NT2/D1 (cell line): ENCODE data around the gene RPL15.

ENCODE experiments used
- SUZ12 ChIP-seq: IDR thresholded peaks from 2 replicates; pipeline ENCODE4 v1.6.1; 2011; ENCODE audit not compliant: insufficient read length, insufficient read depth; ENCODE audit errors: extremely low read depth
- YY1 ChIP-seq: IDR thresholded peaks from 2 replicates; pipeline ENCODE4 v1.6.1; 2011; ENCODE audit not compliant: insufficient read length, insufficient read depth
- ZNF274 ChIP-seq: IDR thresholded peaks from 2 replicates; pipeline ENCODE4 v1.6.1; 2011; ENCODE audit warnings: mild to moderate bottlenecking, low read depth, low read length

- no peak for TF ChIP-seq SUZ12
- no peak for TF ChIP-seq ZNF274
- no peak for TF ChIP-seq YY1
Observed at GRCh38 chr3:23876923-23877322, 40.0 kb upstream of the RPL15 start.
